Activated CD8-positive, alpha-beta T cell treated with anti-CD3 and anti-CD28 coated beads for 36 hours (primary cell): ENCODE data around the gene TLE3. TPM values are rescaled to one million over a fixed set of nuclear protein-coding genes. Genes with fewer than 3 reads are reported as not detected.

Experiments
- ATAC-seq: fragments of 200-7000 bp; cut with Tn5 transposase; one replicate; pipeline ENCODE4 v1.10.0; 2021; ENCODE audit warnings: mild to moderate bottlenecking, moderate library complexity
- CTCF ChIA-PET: fragments of 350-600 bp; sonication (Branson Sonifier 250); formaldehyde crosslinking; loops from one replicate; lab custom pipeline; 2021; ENCODE audit warnings: antibody characterized with exemption; lab: Charles Lee
- POLR2A ChIA-PET: fragments of 350-600 bp; sonication (Branson Sonifier 250); formaldehyde crosslinking; loops from one replicate; lab custom pipeline; 2021; ENCODE audit warnings: antibody characterized with exemption; lab: Charles Lee
- DNase-seq: peaks from one replicate; pipeline ENCODE4 v3.0.0-alpha.2; 2020
- H3K27ac Mint-ChIP-seq: one replicate; pipeline ENCODE4 v1.8.0; 2021; ENCODE audit warnings: mild to moderate bottlenecking, mixed read lengths
- H3K27me3 Mint-ChIP-seq: one replicate; pipeline ENCODE4 v1.8.0; 2021; ENCODE audit warnings: mixed read lengths
- H3K36me3 Mint-ChIP-seq: one replicate; pipeline ENCODE4 v1.8.0; 2021; ENCODE audit warnings: low read depth, mixed read lengths
- H3K4me1 Mint-ChIP-seq: one replicate; pipeline ENCODE4 v1.8.0; 2021; ENCODE audit warnings: low read depth, mixed read lengths
- H3K4me3 Mint-ChIP-seq: one replicate; pipeline ENCODE4 v1.8.0; 2021; ENCODE audit warnings: mild to moderate bottlenecking, moderate library complexity, mixed read lengths
- H3K9me3 Mint-ChIP-seq: one replicate; pipeline ENCODE4 v1.8.0; 2021; ENCODE audit warnings: mixed read lengths
- intact Hi-C: fragments of 100-400 bp; cut with micrococcal nuclease; formaldehyde crosslinking; loops from one replicate; pipeline ENCODE4 v1.10.0; 2022
- total RNA-seq, 2 experiments: library from RNA; stranded (reverse); gene quantifications; one replicate each; pipeline ENCODE4 v1.2.3, GENCODE V29; 2021
- TF ChIP-seq, protein P1 (sequence below): fragments of 200-600 bp; IDR thresholded peaks from one replicate; pipeline ENCODE4 v1.8.0; 2022; ENCODE audit warnings: antibody characterized with exemption, mild to moderate bottlenecking

TLE3 gene
- total RNA-seq, 2 experiments from 2014 or later: 48.4 to 64.2 TPM

GRCh38 chr15:70098153-70098460 is 390 bp upstream of the TLE3 start:
- Mint-ChIP-seq H3K27ac (peak overlapping the region; percentile 100), H3K4me3 (peak overlapping the region; percentile 92), H3K27me3 (peaks cover 8% of the 10 kb centered on the region), H3K9me3 (no peaks in the 10 kb centered on the region), H3K4me1 (peaks cover 29% of the 10 kb centered on the region), H3K36me3 (peaks cover 21% of the 10 kb centered on the region)
- ChIA-PET CTCF (interaction anchor here (0.9 to 1.3 kb wide), 6 partner anchors 369 to 635 kb away, joined by 3 to 5 read pairs (median 3); no protein-coding TSS in a partner anchor), POLR2A (interaction anchor here (0.6 to 5.8 kb wide), 13 partner anchors 9 to 644 kb away, joined by 3 to 37 read pairs (median 4); partner anchors contain the start of gene RPLP1)
- intact Hi-C loops: loop anchor here (5.0 to 10.0 kb wide), 4 partner anchors 341 to 631 kb away; no protein-coding TSS in a partner anchor
- DNase-seq (peak; percentile 43), ATAC-seq (no peak)
- TF ChIP-seq, protein P1, sequence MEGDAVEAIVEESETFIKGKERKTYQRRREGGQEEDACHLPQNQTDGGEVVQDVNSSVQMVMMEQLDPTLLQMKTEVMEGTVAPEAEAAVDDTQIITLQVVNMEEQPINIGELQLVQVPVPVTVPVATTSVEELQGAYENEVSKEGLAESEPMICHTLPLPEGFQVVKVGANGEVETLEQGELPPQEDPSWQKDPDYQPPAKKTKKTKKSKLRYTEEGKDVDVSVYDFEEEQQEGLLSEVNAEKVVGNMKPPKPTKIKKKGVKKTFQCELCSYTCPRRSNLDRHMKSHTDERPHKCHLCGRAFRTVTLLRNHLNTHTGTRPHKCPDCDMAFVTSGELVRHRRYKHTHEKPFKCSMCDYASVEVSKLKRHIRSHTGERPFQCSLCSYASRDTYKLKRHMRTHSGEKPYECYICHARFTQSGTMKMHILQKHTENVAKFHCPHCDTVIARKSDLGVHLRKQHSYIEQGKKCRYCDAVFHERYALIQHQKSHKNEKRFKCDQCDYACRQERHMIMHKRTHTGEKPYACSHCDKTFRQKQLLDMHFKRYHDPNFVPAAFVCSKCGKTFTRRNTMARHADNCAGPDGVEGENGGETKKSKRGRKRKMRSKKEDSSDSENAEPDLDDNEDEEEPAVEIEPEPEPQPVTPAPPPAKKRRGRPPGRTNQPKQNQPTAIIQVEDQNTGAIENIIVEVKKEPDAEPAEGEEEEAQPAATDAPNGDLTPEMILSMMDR: peak; percentile 10

- TF ChIP-seq, protein P1: no peak
- Mint-ChIP-seq H3K27ac (peak overlapping the region; percentile 100), H3K36me3 (peaks cover 32% of the 10 kb centered on the region), H3K9me3 (no peaks in the 10 kb centered on the region), H3K4me1 (peaks cover 34% of the 10 kb centered on the region), H3K27me3 (peaks cover 3% of the 10 kb centered on the region), H3K4me3 (peak overlapping the region; percentile 92)
- ATAC-seq (no peak), DNase-seq (no peak)
- POLR2A ChIA-PET: interaction anchor here (0.5 to 5.8 kb wide), 11 partner anchors 14 to 643 kb away, joined by 3 to 37 read pairs (median 4); partner anchors contain the start of gene RPLP1
- intact Hi-C loops: loop anchor here (5.0 to 10.0 kb wide), 4 partner anchors 340 to 630 kb away; no protein-coding TSS in a partner anchor
- CTCF ChIA-PET: interaction anchor here (1.2 to 2.6 kb wide), 2 partner anchors 11 to 339 kb away, joined by 3 to 11 read pairs; no protein-coding TSS in a partner anchor
Observed at GRCh38 chr15:70097063-70097320, 725 bp downstream of the TLE3 start.

GRCh38 chr15:70096215-70097062 is 1.3 kb downstream of the TLE3 start:
- Mint-ChIP-seq H3K27ac (peak overlapping the region; percentile 91), H3K4me1 (peaks cover 39% of the 10 kb centered on the region), H3K27me3 (no peaks in the 10 kb centered on the region), H3K36me3 (peaks cover 37% of the 10 kb centered on the region), H3K4me3 (peak overlapping the region; percentile 81), H3K9me3 (no peaks in the 10 kb centered on the region)
- intact Hi-C loops: loop anchor here (5.0 to 10.0 kb wide), 4 partner anchors 339 to 629 kb away; no protein-coding TSS in a partner anchor
- CTCF ChIA-PET: interaction anchor here (1.0 to 2.6 kb wide), 4 partner anchors 10 to 341 kb away, joined by 3 to 11 read pairs (median 4); no protein-coding TSS in a partner anchor
- ATAC-seq (peak; percentile 4), DNase-seq (peak; percentile 79)
- TF ChIP-seq, protein P1: peak; percentile 3
- POLR2A ChIA-PET: interaction anchor here (0.5 to 5.8 kb wide), 13 partner anchors 14 to 643 kb away, joined by 3 to 37 read pairs (median 3); partner anchors contain the start of gene RPLP1

- peak overlapping the region; percentile 91 for H3K27ac Mint-ChIP-seq
- no peaks in the 10 kb centered on the region for H3K27me3 Mint-ChIP-seq
- peak overlapping the region; percentile 81 for H3K4me3 Mint-ChIP-seq
- peak; percentile 6 for ATAC-seq
- intact Hi-C loops: loop anchor here (5.0 to 10.0 kb wide), 4 partner anchors 338 to 628 kb away; no protein-coding TSS in a partner anchor
- DNase-seq: peak; percentile 69
- POLR2A ChIA-PET: interaction anchor here (0.7 to 5.8 kb wide), 12 partner anchors 13 to 642 kb away, joined by 3 to 37 read pairs (median 3); partner anchors contain the start of gene RPLP1
- H3K9me3 Mint-ChIP-seq: no peaks in the 10 kb centered on the region
- CTCF ChIA-PET: interaction anchor here (1.0 to 2.6 kb wide), 4 partner anchors 10 to 340 kb away, joined by 3 to 11 read pairs (median 4); no protein-coding TSS in a partner anchor
- TF ChIP-seq, protein P1: peak; percentile 41
- peaks cover 44% of the 10 kb centered on the region for H3K36me3 Mint-ChIP-seq
- peaks cover 45% of the 10 kb centered on the region for H3K4me1 Mint-ChIP-seq
Observed at GRCh38 chr15:70095408-70096214, 2.1 kb downstream of the TLE3 start.
